ENCODE measurements around the gene AK8.

The AK8 gene

DNA sequence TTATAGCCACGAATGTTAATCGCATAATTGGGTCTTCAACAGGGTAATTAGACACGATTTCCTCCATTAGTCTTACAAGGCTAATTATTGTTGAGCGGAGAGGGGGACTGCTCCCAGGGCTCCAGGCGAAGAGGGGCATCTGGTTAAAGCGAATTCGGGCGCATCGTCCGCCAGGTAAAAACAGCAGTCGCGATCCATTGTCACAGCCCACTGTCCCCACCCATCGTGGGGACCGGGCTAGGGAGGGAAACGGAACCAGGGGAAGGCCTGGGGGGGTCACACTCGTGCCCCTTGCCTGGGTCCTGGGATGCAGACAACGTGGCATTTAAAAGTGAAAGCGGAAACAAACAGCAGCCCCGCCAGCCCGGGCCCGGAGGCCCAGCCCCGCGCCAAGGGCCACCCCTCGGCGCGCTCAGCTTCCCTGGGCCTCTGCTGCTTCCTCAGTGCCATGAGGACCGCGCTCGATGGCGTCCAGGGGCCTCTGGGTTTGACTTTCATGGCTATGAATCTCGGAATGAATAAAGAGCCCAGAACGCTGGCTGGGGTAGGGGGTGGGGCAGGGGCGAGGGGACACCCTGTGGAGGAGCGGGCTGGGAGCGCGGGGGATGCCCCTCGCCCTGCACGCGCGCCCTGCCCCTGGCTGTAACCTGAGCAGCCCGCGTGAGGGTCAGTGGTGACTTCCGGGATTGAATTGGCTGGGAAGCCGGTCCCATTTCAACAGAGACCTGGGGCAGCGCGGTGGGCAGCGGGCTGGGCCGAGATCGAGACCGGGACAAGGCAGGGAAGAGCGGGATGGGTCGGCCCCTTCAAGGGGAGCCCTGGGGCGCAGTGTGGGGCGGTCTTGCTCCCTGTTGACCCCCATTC lies 107.9 kb downstream of the AK8 start:
- peak in 1 of 2 experiments; percentile 3 for DNase-seq

DNA sequence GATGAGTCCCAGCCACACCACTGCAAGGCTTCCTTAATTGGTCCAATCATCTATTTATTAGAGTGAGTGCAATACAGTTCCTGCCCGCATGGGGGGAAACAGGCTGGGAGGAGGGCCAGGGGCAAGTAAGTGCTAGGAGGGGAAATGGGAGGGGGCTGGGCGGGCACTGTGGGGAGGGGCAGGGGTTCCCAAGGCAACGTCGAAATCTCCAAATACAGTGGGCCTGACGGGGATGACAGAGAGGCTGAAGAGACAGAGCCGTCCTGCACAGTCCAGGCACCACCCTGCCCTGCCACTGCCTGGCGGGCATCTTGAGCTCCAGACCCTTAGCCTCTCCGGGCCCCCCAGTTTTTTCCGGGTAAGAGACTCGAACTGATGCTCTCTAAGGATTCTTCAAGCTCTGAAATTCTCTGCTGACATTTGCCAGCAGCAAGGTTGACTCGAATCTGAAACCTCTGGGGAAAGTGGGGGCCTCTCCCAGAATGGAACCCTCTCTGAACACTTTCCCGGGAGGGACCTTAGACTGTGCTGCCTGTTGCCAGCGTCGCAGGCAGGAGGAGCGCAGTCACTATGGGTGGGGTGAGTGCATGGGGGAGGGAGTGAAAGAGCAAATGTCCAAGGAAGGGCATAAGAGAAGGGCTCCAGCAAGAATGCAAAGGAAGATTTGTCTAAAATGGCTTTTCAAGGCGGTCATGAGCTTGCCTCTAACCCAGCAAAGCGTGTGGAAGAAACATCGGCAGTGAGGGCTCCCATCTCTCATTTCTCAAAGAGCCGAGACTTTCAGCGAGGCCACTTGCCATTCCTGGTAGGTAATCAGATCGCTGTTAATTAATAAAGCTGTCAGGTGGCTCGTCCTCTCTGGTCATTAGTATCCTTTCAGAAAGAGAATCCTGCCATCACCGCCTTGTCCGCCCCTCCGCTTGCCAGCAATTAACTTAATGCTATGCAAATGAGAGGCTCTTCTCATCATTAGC lies 108.9 kb downstream of the AK8 start:
- peak; percentile 1 to 13 for DNase-seq

DNA sequence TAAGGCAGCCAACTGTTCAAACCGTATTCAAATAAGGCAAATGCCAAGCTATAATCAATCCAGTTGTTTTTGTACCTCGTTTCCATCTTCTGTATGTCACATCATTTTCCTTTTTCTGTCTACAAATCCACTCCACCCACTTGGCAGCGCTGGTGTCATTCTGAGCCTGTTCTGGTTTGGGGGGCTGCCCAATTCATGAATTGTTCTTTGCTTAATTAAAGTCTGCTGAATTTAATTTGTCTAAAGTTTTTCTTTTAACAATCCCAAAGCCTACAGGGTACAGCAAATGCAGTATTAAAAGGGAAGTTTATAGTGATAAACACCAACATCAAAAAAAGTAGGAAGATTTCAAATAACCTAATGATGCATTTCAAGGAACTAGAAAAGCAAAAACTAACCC lies 114.5 kb downstream of the AK8 start:
- DNase-seq: no peak

DNA sequence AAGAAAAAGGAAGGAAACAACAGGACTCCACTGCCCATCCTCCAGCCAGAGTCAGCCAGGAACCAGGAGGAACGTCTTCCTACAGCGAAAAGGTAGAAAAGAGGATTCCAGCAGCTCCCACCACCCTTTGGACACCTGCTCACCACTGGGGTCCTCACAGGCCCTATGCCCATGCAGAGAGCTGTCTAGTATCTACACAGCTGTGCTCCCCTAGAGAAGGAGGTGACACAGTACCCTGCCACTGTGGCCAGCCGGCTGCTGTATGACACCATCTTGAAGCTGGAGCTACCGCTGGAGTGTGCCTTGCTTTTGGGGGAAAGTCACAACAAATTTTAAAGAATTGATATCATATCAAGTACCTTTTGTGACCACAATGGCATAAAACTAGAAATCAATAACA lies 115.2 kb downstream of the AK8 start:
- DNase-seq: no peak

DNA sequence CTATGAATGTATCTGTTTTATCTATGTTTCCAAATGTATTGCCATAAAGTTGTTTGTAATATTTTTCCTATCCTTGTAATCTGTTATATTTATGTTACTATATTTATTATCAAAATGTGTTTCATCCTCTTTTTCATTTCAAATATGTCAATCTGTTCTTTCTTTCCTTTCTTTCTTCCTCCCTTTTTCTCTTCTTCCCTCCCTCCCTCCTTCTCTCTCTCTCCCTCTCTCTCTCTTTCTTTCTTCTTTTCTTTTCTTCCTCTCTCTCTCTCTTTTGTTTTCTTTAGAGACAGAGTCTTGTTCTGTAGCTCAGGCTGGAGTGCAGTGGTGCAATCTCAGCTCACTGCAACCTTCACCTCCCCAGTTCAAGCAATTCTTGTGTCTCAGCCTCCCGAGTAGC lies 116.5 kb downstream of the AK8 start:
- DNase-seq: no peak

DNA sequence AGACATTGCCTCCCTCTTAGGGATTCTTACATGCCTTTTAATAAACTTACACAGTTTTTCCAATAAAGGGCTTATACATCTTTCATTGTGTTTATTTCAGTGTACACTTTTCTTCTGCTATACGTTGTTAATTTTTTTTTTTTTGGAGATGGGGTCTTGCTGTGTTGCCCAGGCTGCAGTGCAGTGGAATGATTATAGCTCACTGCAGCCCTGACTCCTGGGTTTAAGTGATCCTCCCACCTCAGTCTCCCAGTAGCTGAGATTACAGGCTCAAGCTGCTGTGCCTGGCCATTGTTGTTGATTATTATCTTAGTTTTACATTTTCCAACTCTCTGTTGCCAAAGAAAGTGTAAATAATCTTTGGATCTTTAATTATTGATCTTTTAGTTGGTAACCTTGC lies 118.0 kb downstream of the AK8 start:
- no peak for DNase-seq

DNA sequence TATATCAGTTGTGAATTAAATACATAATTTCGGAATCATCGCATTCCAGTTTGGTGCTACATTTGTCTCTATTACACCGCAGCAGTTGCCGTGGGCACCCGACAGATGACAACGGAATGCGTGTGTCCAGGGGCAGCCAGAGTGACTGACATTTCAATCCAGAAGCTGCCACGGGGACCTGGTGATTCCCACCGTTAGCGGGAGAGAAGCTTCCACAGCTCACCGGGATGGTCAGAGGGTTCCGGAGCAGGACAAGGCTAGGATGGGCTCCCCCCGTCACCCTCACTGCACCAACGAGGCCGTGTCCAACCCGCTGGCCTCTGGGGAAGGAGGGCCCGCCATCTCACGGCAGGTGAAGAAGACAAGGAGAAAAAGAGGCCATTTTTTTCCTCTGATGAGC lies 121.1 kb downstream of the AK8 start:
- no peak for DNase-seq

DNA sequence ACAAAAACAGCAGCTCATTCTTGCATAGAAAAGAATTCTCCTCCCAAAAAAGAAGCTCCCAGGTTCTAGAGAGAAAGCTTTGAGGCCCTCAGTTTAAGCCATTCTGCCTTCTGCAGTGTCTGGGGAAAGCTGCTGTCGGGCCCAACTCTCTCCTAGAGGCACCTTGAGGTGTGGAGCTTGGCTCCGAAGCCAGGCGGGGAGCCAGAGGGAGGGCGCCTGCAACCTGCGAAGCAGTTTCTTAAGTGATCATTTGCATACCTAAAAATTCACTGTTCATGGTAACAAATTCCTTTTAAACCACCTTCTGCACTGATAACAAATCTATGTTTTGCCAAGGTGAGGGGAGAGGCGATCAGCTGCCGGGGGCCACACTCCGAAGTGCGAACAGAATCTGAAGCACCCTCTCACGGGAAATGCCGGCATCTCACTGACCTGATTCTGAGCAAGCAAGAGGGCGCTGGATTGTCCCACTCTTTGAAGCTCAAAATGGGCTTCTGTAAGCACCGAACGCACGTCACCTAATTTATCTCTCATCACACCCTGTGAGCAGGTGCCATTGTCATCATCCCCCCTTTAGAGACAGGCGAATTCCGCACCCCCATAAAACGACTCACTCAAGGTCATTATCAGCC lies 121.8 kb downstream of the AK8 start:
- DNase-seq: no peak

DNA sequence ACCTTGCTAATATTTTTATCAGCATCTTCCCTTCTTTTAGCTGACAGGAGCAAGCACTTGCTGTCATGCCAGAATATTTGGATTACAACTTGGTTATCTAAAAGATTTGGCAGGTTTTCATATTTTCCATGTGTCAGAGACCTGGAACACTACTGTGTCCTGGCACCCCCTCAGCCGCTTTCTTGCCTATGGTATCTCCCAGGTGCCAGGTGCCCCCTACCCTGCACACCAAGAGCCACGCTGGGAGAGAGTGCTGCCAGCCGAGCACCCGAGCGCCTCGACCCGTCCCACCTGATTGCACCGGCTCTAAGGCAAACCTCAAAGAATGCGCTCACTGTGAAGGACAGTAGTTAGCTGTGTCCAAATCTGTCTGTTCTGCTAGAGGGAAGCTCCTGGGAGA lies 123.0 kb downstream of the AK8 start:
- no peak for DNase-seq

DNA sequence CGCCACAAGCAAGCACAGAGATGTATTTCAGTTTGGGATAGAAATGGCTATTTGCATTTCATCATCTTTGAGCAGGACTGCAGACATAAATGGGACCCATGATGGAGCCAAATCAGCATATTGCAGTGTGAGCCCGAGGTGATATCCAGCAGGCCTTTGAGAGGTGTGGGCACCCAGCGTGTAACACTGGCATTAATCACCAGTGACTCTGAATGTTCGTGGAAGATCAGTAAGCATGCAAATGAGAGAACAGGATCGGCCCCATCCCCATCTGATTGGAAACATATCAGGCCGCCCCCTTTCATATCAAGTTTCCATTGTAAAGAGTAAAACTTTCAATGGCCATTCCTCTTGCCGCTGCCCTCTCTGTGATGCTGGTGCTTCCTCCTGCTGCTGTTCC lies 123.8 kb downstream of the AK8 start:
- DNase-seq: no peak

DNA sequence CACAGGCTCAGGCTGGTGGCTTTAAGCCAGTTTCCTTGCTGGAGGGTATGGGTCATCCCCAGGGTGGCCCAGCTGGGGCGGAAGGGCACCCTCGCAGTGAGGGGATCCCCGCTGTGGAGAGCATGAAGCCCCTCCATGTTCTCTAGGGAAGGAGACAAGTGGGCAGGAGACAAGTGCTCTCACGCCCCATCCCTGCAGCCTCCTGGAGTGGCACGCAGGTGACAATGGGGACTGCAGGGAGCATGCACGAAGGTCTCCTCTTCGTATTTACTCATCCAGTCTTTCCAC lies 124.5 kb downstream of the AK8 start:
- no peak for DNase-seq

DNA sequence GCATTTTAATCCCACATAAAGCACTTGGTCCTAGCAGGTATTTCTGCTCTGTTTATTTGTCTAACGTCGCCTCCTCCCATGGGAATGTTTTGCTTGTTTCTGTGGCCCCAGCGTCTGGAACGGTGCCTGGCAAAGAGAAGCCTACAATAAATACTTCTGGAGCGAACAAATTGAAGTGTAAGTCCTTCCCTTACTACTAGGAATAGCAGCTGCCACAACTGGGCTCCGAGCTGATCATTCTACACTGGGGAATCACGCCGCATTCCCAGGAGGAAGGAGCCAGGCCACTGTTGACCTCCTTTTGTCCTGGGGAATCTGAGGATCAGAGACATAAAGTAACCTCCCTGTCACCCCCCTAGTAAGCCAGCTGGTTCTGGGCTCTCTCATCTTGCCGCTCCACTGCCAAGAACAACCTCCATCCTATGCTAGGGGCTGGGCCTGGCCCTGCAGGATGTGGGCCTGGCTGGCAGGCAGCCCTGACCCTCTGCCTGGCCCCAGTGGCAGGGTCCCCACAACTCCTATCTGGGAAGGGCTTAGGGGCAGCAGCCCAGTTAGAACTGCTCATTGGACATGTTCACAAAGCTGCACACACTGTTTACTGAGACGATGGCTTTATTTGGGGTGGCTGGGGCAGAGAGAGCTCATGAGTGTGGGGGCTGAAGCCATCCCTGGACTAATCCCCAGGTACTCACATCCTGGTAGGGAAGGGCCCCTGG lies 125.0 kb downstream of the AK8 start:
- no peak for DNase-seq

DNA sequence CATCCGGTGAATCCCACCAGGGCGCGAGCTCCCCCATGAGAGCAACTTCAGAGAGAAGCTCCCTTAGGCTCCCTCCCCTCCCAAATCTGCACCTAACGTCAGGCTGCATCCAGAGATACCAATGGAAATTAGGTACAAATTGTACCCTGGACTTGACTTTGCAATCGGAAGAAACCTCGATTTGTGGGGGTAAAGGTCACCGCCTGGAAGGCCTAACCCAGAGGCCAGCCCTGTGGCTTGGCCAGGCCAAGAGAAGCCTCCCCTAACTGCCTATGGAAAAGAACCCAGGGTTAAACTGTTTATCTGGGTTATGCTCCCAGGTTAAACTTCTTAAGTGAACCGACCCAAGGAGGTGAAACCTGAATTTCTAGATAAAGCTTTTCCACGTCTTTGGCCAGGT lies 127.4 kb downstream of the AK8 start:
- DNase-seq: no peak

DNA sequence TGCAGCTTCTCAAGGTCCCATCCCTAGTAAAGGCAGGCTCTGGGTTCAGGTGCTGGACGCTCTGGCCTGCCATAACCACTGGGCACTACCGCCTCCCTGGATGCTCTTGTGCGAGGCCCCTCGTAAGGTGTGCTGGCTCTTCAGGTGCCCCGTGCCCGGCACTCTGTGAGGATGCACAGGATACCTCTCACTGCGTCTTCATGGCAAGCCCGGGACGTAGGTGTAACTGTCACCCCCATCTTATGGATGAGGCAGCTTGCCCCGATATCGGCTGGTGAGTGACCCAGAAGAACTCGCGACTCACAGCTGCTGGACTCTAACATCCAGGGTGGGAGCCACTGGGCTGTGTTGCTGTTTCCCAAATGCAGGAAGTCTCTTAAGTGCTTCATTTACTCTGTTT lies 128.8 kb downstream of the AK8 start:
- DNase-seq: no peak

DNA sequence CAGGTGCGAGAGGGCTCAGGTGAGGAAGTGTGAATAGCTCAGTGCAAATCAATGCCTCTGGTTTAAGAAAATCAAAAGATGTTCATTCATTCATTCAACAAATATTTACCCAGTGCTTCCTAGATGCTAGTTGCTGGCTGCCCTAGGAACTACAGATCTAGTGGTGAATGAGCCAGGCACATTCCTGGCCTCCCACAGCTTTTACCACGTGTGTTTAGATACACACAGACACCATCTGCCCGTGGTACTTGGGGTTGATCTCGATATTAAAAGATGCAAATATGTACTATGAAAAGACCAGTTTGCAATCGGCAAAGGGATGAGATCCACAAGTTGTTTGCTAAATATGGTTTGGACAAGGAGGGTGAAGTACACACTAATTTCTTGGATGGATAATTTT lies 129.6 kb downstream of the AK8 start:
- DNase-seq: no peak

DNA sequence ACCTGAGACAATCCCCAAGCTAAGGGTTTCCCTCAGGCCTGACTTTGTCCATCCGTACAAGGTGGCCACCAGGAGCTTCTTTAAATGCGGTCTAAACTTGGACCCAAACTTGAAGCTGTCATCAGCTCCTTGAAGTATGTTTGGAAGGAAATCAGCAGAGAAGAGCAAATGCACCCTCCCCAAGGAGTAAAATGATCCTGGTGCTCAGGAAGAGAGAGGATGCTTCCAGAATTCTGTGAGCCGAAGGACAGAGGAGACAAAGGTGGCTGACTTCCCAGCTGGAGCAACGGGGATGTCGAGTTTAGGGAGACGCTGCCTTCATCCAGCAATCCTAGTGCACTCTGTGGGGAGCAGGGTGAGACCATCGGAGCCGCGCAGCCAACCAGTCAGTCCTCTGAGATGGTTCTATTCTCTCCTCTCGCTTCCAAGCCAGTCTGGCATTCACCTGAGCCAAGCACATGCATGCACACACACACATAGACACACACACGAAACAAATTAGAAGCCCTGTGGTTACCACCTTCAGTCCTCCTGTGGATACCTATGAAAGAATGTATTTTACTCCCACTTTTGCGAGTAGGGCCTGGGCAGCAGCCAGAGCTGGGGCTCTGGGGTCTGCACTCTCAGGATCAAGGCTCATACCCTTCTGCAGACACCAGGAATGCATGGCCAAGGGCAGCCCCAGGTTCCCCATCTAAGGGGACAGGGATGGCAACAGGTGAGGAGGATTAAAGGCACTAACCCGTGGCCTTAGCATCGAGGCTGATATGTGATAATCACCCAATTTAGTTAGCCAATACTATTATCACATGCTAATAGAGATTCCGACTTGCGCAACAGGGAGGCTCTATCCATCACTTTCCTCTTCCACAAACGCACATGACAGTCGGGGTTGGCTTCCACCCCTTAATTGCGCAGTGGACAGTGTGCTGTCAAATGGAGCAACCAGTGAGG lies 132.1 kb downstream of the AK8 start:
- DNase-seq: no peak

DNA sequence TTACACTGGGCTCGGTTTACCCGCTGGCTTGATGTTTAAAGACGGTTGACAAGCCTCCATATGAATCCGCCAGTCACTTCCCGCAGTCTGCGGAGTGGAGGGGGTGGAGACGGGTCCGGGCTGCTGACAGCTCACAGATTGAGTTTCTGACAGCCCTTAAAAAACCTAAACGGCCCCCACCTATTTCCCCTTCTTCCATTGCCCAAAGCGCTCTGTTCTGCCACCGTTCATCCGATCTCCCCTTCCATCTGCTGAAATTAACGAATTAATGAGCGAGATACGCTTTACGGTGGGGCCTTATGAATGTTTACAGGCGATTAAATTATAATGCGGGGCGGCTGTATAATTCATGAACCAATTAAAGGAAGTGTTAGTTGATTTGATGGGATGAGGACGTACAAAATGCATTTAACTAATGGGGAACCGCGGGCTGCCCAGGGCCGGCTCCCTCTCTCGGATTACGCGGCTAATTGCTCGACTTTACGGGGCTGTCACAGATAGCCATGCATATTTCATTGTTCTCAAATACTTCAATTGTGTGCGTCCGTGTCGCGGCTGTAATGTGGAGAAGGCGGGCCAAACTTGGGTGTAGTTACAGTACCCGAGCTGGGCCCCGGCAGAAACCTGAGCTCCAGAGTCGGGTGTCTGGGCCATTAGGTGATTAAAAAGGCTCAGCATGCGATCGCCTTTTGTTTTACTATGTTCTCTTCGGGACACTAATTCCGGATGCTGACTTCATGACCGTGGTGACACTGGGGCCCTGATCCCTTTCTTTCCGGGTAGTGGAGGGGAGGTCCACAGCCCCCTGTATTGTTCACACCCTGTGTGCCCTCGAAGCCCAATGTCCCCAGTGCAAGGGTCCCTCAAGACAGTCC lies 133.0 kb downstream of the AK8 start:
- no peak for DNase-seq

DNA sequence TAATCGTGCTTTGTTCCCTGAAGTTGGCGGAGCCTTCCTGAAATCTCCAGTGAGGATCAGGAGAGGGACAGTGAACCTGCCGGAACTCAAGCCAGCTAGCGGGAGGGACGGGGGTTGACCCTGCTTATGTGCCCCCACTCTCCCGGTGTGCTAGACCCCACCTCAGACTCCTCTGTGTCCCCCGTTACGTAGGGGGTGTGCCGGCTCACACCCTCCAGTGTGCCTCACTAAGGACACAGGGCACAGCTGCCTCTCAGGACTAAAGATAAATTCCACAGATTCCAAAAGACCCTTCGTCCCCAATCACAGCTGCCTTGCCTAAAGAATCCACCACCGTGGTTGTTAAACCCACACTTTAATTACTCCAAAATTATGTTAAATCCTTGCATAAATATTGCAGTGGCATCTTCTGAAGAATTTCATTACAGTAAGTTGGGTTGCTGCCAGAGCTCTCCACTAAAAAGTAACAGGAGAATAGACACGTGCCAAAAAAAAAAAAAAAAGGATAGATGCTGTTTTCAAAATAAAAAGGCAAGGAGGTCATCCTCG lies 134.1 kb downstream of the AK8 start:
- DNase-seq: no peak

DNA sequence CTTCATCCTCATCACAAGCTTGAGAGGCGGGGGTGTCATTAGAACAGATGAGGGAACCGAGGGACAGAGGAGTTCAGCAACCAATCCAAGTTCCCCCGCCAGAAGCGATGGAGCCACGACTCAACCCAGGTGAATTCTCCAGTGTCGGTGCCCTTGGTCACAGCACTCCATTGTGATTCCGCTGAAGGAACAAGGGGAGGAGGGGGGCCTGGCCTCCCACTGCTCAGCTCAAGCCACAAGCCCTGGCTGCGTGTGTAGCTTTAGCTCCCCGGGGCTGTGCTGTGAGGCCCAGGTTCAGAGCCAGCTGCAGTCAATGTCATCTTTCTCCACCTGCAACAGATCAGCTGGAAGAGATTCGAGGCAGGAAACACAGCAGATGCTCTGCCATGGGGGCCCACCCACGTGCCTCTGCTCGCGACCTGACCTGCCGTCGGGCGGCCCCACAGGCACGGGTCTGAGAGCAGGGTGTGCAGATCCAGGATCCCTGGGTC lies 135.2 kb downstream of the AK8 start:
- DNase-seq: no peak

All from NCI-H1930 (cell line).